RKO (cell line): ENCODE measurements around the gene RPL38.

ENCODE experiments used
- DNase-seq: peaks from one replicate; pipeline ENCODE4 v3.0.0-alpha.2; 2016; ENCODE audit warnings: low spot score

RPL38 gene

GRCh38 chr17:74227271-74228080 is 24.0 kb downstream of the RPL38 start:
- no peak for DNase-seq

DNA sequence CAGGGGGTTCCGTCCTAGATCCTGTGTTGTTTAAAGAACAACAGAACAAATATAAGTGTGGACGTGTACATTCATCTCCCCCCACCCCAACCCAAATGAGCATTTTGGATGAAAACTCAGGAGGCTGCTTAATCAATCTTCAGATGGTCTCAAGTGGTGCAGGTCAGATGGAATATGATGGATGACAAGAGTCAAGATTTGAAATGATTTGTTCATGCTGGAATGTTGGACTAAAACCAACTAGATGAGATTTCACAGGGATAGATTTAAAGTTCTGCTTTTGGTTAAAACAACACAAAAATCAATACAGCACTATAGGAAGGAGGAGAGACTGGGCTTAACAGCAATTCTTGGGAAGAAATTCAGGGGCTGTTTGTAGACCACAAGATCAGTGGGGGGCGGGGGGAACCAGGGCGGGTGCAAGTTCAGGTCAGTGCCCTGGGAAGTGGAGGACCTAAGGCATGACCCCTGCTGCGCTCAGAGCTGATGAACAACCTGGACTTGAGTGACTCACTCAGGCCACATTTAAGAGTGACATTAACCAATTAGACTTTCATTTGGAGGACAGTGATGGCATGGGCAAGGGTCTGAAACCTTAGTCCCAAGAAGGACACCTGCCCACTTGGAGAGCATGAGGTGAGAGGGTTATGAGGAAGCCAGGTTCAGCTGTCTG is 25.0 kb downstream of the RPL38 start:
- DNase-seq, result no peak

DNA sequence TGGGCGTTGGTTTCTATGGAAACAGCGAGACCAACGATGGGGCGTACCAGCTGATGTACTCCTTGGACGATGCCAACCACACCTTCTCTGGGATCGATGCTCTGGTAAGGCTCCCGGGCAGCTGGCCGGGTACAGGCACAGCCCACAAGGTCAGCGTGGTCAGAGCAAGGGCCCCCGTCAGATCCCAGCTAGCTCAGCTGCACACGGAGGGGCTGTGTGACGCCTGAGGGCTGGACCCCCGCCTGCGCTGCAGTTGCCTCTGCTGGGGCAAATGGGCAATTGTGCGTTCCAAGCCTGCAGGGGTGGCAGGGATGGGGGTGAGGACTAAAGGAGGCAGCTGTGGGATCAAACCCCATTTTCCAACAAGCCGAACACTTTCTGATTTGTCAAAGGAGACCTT is 27.4 kb downstream of the RPL38 start:
- no peak for DNase-seq

- no peak for DNase-seq
These were observed 28.7 kb downstream of the RPL38 start for GRCh38 chr17:74231928-74232907.

- no peak for DNase-seq
These were observed 30.5 kb downstream of the RPL38 start for GRCh38 chr17:74233937-74234336.

- DNase-seq, result no peak
These were observed 31.0 kb downstream of the RPL38 start for GRCh38 chr17:74234486-74234885.

- no peak for DNase-seq
These were observed 31.6 kb downstream of the RPL38 start for GRCh38 chr17:74235040-74235581.

- no peak for DNase-seq
These were observed 32.5 kb downstream of the RPL38 start for GRCh38 chr17:74235911-74236371.

GRCh38 chr17:74237321-74237720 is 33.8 kb downstream of the RPL38 start:
- no peak for DNase-seq

GRCh38 chr17:74239172-74239571 is 35.7 kb downstream of the RPL38 start:
- no peak for DNase-seq

GRCh38 chr17:74240618-74241205 is 37.2 kb downstream of the RPL38 start:
- no peak for DNase-seq

- DNase-seq, result no peak
These were observed 38.0 kb downstream of the RPL38 start for GRCh38 chr17:74241431-74241830.

- no peak for DNase-seq
These were observed 38.4 kb downstream of the RPL38 start for GRCh38 chr17:74241847-74242246.

DNA sequence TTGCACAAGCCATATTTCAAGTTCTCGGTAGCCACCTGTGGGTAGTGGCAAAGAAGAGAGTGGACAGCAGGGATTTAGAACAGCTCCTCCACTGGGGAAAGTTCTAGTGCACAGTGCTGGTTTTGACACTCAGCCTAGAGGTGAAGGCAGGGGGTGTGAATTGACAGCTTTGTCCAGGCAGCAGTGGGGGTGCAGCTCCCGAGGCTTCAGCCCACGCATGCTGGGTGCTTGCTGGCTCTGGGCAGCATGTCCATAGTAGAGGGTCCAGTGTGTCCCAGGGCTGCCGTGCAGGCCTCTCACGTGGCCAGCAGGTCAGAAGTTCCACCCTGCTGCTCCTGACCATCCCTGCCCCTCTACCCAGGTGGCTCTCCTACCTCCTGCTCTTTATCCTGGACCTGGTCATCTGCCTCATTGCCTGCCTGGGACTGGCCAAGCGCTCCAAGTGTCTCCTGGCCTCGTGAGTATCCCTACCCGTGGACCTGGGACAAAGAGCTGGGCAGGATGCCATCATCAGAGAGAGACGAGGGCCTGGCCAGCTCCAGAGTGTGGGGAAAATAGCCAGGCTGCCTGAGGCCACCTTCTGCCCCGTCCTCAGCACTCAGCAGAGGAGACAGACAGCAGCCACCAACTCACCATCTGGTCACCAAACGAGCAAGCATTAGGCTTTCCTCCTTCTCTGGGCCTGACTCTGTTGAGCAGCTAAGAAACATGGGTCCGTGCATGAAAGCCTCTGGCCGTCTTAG is 39.7 kb downstream of the RPL38 start:
- DNase-seq, result no peak

DNA sequence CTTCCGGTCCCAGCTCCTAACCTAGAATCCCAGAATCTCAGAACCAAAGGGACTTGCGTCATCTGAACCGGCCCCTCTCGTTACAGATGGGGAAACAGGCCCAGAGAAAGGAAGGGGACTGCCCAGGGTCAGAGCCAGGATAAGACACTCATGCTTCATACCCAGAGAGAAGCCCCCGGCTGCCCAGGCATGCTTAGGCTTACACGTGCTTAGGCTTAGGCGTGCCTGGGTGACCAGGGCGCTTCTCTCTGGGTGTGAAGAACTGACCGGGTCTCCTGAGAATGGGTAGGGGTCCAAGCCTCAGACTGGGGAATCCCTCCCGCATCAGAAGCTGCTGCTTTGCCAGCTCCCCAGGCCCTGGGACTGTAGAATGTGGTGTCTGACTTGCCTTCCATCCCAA is 40.6 kb downstream of the RPL38 start:
- no peak for DNase-seq

DNA sequence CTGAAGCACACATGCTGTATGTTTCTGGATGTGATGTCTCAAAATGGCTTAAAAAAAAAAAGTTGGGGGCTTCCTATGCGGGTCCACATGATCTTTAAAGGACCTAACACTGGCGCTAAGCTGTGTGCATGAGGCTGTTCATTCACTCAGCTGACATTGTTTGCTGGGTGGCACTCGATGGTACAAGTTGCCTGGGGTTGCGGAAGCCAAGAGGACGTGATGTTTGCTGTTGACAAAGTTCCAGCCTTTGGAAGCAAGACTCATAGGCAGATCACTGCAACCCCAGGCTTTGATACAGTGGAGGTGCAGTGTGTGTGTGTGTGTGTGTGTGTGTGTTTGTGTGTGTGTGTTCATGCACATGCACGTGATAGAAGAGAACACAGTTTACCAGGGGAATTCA is 41.1 kb downstream of the RPL38 start:
- no peak for DNase-seq

GRCh38 chr17:74245145-74245831 is 41.8 kb downstream of the RPL38 start:
- no peak for DNase-seq

GRCh38 chr17:74245871-74246270 is 42.4 kb downstream of the RPL38 start:
- DNase-seq, result no peak

DNA sequence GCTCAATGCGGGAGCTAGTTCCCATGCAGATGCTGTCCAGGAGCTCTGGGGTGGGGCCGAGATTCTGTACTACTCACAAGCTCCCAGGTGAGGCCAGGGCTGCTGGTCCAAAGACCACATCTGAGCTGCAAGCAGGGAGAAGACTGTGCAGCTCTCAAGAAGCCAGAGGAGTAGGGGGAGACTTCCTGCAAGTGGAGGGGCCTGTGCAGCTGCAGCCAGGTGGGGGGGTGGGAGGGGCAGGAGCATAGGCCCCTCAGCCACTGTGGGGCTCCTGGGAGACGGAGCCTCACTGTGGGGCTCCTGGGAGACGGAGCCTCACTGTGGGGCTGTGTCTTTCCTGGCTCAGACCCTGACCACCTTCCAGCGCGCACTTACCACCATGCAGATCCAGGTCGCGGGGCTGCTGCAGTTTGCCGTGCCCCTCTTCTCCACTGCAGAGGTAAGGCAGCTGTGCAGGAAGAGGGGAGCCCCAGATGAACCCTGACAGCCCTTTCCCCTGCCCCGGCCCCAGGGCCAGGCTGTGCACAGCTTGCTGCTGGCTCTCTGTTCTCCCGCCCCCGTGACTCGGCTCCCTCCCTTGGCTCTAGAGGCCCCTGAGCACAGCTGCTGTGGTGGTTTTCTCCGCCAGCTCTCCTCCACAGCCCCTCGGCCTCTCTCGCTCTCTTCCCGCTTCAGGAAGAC is 46.3 kb downstream of the RPL38 start:
- DNase-seq, result no peak
